GM10266 (cell line): ENCODE data around the gene PCNP.
A peak's percentile ranks its signal among the peaks of the same experiment; 100 is the strongest.
"Not testable (repeated sequence)": the region's sequence is repeated elsewhere in the genome, so short reads cannot be mapped to it uniquely, and the experiment has no call there.

Source experiments
- DNase-seq: peaks from one replicate; pipeline ENCODE4 v3.0.0; 2012; ENCODE audit errors: extremely low spot score
- TF ChIP-seq, protein P1 (sequence below): IDR thresholded peaks from 2 replicates; pipeline ENCODE4 v1.5.1; 2012; ENCODE audit warnings: mild to moderate bottlenecking, low read depth; ENCODE audit not compliant: control insufficient read depth, insufficient read depth; ENCODE audit errors: missing control alignments

PCNP gene

DNA sequence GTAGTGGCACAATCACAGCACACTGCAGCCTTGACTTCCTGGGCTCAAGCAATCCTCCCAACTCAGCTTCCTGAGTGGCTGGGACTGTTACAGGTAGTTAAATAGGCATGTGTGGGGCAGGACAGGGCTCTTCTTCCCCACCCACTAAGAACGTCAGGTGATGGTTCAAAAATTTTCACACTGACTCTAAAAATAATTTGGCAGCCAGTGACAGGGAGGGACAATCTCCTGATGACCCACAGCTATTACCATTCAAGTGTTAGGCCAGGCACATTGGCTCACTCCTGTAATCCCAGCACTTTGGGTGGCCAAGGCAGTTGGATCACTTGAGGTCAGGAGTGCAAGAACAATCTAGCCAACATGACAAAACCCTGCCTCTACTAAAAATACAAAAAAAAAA is 24.5 kb upstream of the PCNP start:
- DNase-seq: no peak
- TF ChIP-seq, protein P1, sequence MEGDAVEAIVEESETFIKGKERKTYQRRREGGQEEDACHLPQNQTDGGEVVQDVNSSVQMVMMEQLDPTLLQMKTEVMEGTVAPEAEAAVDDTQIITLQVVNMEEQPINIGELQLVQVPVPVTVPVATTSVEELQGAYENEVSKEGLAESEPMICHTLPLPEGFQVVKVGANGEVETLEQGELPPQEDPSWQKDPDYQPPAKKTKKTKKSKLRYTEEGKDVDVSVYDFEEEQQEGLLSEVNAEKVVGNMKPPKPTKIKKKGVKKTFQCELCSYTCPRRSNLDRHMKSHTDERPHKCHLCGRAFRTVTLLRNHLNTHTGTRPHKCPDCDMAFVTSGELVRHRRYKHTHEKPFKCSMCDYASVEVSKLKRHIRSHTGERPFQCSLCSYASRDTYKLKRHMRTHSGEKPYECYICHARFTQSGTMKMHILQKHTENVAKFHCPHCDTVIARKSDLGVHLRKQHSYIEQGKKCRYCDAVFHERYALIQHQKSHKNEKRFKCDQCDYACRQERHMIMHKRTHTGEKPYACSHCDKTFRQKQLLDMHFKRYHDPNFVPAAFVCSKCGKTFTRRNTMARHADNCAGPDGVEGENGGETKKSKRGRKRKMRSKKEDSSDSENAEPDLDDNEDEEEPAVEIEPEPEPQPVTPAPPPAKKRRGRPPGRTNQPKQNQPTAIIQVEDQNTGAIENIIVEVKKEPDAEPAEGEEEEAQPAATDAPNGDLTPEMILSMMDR: no peak

GRCh38 chr3:101551359-101552081 is 22.5 kb upstream of the PCNP start:
- not testable (repeated sequence) for DNase-seq

- not testable (repeated sequence) for DNase-seq
These were observed 20.6 kb upstream of the PCNP start for GRCh38 chr3:101553381-101553780.

GRCh38 chr3:101556064-101556463 is 17.9 kb upstream of the PCNP start:
- no peak for DNase-seq
- TF ChIP-seq, protein P1: no peak

DNA sequence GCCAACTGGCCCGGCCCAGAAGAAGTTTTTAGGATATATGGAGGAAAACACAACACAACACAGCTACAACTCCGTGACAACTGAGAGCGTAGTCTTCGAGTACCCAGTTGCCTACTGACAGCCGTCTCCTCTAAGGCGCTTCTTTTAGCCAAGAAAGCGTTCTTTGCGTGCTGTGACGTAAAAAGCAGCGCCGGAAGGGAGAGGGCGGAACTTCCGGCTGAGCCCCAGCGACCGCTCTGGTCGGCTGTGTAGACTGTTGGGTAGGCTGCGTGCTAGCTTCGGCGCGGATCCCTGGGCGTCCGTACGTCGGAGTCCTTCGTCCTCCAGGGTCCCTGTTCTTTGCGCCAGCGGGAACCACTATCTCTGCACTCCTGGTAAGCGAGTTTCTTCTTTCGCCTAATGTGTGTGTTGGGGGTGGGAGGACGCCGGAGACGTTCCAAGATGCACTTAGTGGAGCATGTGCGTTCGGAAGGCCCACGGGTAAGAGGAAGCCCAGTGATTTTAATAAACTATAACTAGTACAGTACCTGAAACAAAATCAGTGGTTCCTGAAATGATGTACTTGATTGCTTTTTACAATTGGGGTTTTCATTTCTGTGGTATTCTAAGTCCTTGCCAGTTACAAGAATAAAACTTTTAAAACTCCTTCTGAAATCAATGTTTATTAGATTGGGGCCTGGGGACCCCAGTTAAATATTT is 12.2 kb upstream of the PCNP start, which contains the start of gene TRMT10C:
TSS of gene TRMT10C (plus strand) at position 239 of the 699 bp plus-strand sequence. CDS start 2,914 bp downstream, outside the sequence.
- DNase-seq: peak; percentile 89
- TF ChIP-seq, protein P1: no peak

GRCh38 chr3:101567528-101568317 is 6.3 kb upstream of the PCNP start:
- TF ChIP-seq, protein P1: no peak
- DNase-seq: no peak

DNA sequence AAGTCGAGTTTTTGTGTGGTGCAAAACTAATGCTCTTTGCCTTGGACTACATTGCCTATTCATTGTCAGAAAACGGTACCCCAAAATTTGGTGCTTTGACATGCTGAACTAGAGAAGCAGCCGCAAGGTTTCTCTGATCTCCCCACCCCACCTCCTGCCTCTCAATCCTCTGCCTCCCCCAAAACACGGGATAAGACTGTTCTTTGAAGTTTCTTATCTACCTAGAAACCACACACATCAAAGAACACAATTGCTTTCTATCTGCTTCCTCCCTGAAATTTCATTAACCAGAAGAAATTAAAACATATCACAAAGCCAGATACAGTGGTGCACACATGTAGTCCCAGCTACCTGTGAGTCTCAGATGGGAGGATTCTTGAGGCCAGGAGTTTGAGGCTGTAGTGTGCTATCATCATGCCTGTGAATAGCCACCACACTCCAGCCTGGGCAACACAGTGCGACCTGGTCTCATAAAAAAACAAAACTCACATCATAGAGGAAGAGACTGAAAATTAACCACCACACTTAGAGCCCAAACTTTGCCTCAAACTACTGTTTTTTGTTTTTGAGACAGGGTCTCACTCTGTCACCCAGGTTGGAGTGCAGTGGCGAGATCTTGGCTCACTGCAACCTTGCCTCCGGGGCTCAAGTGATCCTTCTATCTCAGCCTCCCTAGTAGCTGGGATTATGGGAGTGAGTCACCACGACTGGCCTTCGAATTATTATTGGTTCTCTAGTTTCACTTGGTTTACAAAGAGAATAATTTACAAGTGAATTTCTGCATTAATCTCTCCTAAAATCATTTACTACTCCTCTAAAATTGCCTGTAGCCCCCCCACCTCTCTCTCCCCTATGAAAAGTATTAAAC is 2.7 kb upstream of the PCNP start:
- TF ChIP-seq, protein P1: no peak
- DNase-seq: no peak
